DMS79 (cell line): Measurements from ENCODE around the gene CCDC9.
A peak's percentile ranks its signal among the peaks of the same experiment; 100 is the strongest.
"Not testable (repeated sequence)": the region's sequence is repeated elsewhere in the genome, so short reads cannot be mapped to it uniquely, and the experiment has no call there.

ENCODE experiments used
- DNase-seq: peaks from one replicate; lab custom pipeline; 2025; lab: John Stamatoyannopoulos, UW

Gene CCDC9

DNA sequence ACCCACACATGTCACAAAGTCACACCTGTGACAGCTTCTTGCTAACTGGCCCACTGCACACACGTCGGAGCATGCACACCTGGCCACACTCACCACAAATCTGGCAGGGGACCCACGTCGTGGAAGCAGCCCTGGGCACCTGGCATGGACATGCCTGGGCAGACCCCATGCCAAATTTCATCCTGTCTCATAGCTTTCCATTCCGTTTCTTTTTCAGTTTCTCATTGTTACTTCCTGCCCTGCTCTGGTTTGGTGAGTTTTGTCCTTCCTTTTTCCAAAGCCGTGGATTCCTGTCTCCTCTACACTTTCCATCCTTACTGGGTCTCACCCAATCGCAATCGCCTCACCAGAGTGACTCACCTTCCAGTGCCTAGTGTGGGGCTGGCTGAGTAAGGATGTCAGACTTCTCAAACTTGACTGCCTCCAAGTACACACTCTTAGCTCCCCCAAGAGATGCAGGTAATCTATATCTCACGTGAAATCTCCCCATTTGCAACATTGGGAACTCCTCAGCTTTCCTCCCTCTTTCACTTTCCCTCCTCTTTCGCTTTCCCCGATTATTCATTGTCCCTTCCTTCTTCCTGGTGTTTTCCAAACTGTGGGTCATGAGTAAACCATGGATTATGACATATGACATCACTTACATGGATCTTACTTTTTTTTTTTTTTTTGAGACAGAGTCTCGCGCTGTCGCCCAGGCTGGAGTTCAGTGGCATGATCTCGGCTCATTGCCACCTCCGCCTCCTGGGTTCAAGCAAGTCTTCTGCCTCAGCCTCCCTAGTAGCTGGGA is 23.7 kb upstream of the CCDC9 start:
- no peak for DNase-seq

DNA sequence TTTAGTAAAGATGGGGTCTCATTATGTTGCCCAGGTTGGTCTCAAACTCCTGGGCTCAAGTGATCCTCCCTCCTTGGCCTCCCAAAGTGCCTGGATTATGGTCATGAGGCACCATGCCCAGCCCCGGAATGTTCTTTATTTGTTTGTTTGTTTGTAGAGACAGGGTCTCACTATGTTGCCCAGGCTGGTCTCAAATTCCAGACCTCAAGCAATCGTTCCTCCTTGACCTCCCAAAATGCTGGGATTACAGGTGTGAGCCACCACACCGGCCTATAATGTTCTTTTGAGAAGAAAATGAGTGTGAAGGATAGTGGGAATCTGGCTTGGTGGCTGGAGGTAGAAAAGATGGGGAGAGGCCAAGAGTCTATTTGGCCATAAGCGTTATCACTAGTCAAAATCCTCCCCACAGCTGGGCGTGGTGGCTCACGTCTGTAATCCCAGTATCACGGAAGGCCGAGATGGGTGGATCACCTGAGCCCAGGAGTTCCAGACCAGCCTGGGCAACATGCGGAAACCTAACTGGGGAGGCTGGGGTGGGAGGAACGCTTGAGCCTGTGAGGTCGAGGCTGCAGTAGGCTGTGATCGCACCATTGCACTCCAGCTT is 20.2 kb upstream of the CCDC9 start:
- no peak for DNase-seq

DNA sequence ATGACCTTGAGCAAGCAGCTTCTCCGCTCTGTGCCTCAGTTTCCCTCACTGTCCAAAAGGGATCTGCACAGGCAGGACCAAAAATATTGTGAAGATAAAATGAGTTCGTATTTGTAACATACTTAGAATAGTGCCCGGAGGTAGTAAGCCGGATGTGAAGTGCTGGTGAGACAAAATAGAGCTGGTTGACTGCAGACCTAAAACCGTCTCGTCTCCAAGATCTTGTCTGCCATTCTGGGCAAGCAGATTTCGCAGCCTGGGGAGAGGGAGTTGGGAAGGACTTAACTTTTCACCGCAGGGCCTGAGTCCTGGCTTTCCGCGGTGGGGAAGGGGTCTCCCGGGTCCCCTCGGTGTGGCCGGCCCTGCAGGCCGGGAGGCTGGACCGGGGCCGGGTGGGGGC is 17.2 kb upstream of the CCDC9 start:
- no peak for DNase-seq

DNA sequence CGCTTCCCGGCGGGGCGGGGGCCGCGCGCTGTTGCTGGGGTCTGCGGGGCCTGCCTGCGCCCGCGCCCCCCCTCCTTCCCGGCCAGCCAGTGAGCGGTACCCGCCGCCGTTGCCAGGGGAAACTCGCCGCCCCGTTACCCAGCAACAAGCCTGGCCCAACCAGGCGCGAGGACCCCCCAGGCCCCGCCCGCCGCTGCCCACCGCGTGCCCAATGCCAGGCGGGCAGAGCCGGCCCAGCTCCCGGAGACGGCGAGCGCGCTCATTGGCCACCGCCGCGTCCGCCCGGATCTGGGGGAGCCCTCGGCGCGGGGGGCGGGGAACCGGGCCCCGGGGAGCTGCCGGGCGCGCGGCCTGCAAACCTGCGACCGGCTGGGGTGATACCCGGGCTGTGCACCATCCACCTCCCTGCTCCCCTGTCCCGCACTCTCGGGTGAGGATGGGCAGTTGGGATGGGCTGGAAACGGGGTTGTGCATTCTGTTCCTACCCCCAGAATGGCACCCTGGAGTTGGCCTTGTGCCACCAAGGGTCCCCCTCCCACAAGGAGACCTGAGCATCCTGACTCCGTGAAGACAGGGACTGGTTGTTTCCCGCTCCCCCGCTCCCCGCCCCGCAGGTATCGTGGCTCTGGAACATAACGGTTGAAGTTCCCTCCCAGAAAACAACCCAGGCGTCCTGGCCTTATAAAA is 16.6 kb upstream of the CCDC9 start:
- peak; percentile 39 for DNase-seq

DNA sequence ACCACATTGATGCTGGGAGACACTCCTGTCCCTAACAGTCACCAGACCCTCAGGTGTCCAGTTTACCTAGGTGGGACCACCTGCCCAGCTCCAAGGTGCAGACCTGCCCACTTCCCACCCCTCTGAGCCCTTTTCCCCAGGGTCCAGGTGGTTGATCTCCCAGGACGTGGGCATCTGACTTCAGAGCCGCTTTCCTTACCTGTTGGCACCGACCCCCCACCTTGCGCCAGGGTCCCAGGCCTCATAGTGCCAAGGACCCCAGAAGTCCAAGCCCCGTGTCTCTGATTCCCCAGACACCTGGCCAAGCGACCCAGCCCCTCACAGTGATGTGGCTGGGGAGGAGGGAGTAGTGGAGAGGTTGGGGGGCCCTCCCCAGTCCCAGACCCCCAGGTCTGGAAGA is 15.8 kb upstream of the CCDC9 start:
- no peak for DNase-seq

DNA sequence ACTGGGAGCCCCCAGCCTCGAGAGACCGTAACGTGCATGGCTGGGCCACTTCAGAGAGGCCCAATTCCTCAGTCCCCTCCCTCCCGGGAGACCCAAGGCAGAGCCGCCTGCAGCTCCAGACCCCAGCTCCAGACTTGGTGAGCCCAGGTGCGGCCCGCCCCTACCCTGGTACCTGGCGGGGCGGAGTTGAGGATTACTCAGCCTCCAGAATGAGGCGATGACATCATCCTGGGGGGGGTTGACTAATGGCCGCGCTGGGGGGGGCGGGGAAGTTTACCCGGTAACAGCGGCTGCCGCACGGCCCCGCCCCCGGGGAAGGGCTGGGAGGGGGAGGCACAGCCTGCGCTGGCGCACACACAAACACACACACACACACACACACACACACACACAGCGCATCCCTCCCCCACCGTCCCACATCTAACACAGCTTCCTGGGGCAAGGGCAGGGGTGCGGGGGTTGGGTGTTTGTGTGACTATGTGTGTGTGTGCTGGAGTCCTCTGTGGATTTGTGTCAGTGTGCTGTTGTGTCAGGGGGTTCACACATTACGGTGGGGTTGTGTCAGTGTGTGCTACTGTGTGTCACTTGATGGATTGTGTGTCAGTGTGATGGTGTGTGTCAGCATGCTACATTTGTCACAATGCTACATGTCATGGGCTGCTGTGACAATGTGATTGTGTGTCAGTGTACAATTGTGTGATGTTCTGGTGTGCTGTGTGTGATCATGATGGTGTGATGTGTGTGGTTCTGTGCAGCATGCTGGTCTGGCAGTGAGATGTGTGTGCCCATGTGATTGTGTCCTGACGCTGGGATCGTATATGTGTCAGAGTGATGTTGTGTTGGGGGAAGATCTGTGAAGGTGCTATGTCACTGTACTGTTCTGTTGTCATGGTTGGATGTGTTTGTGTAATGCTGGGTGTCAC is 15.1 kb upstream of the CCDC9 start:
- peak; percentile 73 for DNase-seq

DNA sequence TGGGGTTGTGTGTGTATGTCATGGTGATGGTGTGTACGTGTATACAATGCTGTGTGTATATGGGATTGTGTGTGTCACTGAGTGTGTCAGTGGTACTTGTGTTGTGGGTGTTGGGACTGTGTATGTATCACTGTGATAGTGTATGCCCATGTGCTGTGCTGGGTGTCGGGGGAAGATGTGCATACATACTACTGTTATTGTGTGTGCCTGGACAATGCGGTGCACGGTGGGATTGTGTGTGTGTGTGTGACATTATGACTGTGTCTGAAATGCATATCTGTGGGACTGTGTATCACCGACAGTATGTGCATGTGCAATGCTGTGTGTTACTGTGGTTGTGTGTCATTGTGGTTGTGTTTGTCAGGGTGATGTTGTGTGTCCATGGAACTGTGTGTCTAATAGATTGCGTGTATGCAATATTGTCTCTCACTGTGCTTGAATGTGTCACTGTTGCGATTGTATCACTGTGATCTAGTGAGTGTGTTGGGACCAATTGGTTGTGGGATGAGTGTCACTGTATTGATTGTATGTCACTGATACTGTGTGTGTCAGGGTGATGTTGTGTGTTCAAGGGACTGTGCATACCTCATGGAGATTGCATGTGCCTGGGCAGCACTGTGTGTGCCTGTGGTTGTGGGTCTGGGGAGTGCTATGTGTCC is 14.3 kb upstream of the CCDC9 start:
- no peak for DNase-seq

DNA sequence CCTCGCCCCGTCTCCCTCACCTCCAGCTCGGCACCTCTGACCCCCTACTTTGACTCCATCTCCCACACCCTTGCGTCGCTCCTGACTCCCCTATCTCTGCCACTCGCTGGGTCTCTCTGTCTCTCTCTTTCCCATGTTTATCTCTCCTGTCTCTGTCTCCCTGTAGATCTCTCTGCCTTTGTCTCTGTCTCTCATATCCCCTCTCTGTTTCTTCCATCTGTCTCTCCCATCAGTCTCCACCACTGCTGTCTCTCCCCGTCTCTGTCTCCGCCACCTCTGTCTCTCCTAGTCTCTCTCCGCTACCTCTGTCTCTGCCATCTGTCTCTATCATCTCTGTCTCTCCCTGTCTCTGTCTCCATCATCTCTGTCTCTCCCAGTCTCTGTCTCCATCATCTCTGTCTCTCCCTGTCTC is 13.0 kb upstream of the CCDC9 start:
- no peak for DNase-seq

DNA sequence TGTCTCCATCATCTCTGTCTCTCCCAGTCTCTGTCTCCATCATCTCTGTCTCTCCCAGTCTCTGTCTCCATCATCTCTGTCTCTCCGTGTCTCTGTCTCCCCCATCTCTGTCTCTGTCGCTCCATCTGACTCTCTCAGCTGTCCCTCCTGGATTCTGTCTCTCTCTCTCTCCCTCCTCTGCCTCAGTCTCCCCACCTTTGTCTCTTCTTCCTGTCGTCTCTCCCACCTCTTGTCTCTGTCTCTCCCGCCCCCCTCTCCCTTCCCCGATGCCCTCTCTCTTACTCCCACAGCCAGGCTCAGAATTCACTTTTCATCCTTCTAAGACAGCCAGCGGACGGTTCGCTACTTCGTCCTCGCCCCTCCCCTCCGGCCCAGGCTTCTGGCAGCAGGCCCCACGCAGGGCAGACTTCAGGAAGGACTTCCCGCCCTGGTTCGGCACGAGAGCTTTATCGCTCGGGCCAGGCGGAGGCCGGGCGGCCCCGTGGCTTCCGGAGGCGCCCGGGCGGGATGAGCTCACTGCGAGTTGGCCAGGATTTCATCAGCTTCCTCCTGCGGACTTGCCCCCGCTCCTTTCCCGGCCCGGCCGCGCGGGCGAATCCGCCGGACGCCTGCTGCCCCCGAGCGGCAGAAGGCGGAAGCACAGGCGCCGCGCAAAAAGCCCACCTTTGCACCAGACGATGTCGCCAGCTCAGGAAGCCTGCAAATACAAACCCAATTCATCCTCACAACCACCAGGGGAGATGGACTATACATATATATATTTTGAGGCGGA is 12.4 kb upstream of the CCDC9 start:
- DNase-seq: peak; percentile 76

DNA sequence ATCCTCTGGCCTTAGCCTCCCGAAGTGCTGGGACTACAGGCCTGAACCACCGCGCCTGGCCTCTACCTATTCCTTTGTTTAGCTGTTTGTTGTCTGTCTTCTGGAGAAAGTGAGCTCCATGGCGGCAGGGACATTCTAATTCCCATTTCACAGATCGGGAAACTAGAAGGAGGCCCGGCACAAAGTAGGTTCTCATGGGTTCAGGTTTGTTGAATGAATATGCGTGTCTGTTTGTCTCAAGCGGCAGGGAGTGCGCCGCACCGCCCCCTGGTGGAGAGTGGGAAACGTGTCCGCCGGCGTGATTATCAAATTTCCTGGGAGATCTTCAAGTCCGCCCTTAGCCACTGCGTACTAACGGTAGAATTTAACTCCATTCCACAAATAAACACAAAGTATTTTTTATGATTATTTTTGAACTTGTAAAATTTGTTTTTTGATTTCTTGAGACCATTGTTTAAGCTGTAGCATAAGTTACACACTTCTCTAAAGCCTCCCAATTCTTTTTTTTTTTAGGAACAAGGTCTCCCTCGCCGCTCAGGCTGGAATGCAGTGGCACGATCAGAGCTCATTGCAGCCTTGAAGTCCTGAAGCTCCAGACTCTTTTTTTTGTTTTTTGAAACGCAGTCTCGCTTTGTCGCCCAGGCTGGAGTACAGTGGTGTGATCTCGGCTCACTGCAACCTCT is 8.9 kb upstream of the CCDC9 start:
- no peak for DNase-seq

DNA sequence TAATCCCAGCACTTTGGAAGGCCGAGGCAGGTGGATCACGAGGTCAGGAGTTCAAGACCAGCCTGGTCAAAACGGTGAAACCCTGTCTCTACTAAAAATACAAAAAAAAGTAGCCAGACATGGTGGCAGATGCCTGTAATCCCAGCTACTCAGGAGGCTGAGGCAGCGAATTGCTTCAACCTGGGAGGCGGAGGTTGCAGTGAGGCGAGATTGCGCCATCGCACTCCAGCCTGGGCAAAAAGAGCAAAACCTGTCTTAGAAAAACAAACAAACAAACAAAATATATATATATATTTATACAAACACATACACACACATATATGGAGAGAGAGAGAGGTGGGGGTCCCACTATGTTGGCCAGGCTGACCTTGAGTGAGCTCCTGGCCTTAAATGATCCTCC is 3.3 kb upstream of the CCDC9 start:
- DNase-seq: not testable (repeated sequence)

DNA sequence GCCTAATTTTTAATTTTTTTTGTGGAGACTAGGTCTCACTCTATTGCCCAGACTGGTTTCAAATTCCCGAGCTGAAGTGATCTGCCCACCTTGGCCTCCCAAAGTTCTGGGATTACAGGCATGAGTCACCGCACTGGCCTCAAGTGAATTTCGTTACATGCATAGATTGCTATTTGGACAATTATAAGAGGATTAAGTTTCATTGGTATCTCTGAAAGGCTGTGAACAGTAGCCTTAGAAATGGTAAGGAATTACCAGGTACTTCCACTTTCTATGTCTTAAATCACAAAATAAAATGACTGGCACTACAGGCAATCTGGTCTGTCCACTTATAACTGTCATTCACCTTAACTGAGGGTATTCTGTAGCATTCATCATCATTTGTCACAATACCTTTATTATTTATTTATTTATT is 2.9 kb upstream of the CCDC9 start:
- DNase-seq: no peak

DNA sequence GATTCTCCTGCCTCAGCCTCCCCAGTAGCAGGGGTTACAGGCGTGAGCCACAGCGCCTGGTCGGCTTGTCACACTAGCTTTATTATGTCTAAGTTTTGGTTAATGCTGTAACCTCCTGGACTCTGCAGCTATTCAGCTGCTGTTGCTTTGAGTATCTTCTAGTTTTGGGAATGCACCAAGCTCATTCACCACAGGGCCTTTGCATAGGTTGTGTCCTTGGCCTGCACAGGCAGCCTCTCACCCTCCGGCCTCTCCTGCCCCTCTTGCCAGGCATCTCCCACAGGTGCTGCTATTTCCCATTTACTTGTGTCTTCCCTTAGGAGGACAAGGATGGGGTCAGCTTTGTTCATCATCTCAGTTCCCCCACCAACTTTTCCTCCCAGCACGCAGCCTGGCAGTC is 2.4 kb upstream of the CCDC9 start:
- DNase-seq: no peak

DNA sequence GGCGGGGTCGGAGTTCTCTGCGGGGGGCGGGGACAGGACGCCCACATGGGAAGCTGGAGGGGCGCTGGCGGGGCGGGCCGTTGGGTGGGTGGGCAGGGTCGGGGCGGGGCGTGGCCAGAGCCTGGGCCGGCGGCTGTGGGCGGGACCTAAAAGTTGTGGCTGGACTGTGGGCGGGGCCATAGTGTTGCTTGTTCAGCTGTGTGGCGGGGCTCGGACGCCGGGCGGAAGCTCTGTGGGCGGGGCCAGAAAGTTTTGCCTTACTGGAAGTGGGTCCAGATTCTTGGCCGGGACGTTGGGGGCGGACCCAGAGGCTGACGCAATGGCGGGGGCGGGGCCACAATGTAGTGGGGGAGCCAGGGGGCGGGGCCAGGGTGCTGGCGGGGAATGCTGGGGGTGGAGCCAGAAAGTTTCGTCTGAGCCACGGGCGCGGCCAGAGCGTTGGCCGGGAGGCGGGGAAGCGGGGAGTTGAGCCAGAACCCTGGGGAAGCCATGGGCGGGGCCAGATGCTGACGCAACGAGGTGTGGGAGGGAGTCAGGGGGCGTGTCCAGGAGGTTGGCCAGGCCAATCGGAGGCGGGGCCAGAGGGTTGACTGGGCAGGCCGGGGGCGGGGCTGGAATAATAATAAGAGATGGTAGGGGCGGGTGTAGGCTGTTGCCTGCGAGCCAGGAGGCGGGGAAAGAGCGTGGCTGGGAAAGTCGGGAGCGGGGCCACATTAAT is 527 bp downstream of the CCDC9 start:
- DNase-seq: peak; percentile 95

DNA sequence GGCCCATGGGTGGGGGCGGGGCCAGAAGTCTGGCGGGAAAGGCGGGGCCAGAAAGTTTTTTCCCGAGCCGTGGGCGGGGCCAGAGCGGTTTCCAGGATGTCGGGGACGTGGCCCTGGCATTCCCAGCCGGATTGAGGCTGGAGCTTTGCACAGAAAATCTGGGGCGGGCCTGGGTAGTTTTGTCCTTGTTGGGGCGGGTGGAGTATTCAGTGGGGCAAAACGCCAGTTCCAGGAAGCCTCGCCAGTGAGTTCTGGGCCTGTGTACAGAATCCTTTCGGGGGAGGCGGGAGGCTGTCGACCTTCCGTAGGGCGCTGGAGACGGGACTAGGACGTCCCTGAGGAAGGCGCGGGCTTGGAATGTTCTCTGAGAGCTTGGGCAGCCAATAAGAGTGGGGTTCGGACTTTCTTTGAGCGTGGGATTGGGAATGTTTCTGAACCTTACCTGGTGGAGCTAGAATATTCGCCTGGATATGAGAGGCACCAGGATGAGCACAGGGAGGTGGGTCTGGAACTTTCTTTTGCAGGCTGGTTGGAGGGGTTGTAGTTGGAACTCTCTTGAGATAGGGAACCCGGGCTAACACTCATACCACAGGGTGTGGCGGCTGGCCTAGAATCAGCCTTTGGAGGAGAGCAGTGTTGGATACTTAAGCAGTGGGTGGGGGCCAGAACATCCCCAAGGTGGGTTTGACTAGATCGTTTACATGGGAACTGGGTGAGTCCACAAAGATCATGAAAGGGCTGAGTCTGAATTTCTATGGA is 1.3 kb downstream of the CCDC9 start:
- DNase-seq: no peak

DNA sequence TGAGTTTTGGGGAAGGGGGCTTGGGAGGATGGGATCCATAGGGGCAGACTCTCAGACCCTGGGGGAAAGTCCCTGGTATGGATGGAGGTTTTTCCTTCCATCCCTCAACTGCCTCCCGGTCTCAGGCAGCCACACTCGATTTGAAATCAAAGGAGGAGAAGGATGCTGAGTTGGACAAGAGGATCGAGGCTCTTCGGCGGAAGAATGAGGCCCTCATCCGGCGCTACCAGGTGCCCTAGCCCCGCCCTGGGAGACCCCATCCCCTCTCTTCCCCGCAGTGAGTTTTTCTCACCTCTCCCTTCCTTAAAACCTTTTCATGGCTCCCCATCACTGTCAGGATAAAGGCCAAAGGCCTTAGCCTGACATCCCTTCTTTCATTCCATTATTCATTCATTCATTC is 2.1 kb downstream of the CCDC9 start:
- DNase-seq: no peak

DNA sequence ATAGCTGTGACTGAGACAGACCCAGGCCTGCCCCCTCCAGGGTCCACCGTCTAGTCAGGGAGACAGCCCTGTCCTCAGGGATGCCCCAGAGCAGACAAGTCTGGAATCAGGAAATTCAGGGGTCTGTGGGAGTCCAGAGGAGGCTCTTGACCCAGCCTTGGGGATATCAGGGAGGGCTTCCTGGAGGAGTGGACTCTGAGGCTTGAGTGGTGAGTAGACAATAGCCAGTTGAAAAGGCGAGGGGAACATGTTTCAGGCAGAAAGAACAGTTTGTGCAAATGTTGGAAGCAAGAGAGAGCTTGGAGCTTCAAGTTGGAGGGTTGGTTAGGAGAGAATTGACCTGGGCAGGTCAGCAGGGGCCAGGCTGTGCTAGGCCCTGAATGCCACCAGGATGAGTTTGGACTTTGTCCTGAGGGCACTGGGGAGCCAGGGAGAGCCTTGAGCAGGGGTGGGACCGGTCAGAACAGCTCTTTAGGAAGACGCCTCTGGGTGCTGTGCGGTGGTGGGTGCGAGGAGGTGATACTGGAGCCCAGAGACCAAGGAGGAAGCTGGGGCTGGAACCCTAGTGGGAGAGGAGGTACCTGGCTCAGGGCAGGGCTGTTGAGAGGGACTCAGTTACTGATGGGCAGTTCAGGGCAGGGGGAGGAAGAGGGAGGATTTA is 2.7 kb downstream of the CCDC9 start:
- DNase-seq: no peak

DNA sequence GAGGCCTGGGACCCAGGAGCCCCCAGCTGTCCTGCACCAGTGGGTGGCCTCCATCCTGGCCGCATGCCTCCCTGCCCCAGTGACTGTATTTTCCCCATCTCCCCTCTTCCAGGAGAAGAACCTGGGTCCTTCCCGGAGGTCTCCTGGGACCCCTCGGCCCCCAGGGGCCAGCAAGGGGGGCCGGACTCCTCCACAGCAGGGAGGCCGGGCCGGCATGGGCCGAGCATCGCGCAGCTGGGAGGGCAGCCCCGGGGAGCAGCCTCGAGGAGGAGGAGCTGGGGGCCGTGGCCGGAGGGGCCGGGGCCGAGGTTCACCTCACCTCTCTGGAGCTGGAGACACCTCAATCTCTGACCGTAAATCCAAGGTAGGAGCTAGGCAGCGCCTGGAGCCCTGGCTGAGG is 4.2 kb downstream of the CCDC9 start:
- no peak for DNase-seq
